HG02840 (cell line): ENCODE results near the gene MCAM.

ENCODE experiments used
- ATAC-seq: cut with Tn5 transposase; IDR thresholded peaks from one replicate; pipeline ENCODE4 v1.9.1; 2021; ENCODE audit warnings: mild to moderate bottlenecking, moderate library complexity, moderate number of reproducible peaks; ENCODE audit not compliant: unreplicated experiment, low FRiP score

Gene MCAM

DNA sequence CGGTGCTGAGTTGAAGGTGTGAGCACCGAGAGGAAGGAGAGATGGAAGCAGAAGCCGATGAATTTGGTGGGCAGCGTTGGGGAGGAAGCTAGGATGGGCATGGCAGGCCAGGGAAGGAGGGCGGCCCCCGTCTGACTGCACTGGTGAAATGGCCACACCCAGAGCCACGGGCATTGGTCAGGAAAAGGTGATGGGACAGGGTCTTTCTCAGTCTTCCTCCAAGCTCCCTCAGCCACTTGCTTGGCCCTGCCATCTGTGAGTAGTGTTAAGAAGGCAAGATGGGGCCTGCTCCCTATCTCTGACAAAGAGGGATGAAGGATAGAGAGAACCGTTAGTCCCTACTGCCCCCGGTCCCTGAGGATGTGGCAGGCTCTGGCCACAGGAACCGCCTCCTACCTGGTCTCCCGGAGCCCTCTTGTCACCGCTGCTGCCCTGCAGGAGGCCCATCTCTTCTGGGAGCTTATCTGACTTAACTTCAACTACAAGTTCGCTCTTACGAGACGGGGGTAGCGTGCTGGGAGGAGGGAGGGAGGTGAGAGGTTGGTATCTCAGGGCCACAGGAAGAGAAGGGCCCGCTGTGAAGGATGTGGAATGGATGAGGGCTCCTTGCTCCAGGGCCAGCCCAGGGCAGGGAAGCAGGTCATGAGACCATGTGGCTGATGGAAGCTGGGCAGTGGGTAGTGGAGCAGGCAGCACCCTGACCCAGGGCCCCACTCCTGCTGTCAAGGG is 6.8 kb downstream of the MCAM start:
- no peak for ATAC-seq

DNA sequence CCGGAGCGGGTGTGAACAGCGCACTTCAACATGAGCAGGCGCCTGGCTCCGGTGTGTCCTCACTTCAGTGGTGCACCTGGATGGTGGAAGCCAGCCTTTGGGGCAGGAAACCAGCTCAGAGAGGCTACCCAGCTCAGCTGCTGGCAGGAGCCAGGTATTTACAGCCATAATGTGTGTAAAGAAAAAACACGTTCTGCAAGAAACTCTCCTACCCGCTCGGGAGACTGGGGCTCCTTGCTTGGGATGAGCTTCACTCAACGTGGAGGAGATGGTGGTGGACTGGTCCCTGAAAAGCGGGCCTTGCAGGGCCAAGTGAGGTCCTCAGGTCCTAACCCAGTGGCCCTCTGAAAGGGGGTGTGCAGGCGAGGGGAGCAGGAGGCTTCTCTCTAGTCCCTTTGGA is 7.5 kb downstream of the MCAM start:
- ATAC-seq, result no peak

- ATAC-seq, result no peak
Observed at GRCh38 chr11:119307974-119308373, 9.0 kb downstream of the MCAM start.

GRCh38 chr11:119307219-119307618 is 9.7 kb downstream of the MCAM start:
- ATAC-seq, result no peak

GRCh38 chr11:119306373-119306890 is 10.5 kb downstream of the MCAM start:
- ATAC-seq, result no peak

DNA sequence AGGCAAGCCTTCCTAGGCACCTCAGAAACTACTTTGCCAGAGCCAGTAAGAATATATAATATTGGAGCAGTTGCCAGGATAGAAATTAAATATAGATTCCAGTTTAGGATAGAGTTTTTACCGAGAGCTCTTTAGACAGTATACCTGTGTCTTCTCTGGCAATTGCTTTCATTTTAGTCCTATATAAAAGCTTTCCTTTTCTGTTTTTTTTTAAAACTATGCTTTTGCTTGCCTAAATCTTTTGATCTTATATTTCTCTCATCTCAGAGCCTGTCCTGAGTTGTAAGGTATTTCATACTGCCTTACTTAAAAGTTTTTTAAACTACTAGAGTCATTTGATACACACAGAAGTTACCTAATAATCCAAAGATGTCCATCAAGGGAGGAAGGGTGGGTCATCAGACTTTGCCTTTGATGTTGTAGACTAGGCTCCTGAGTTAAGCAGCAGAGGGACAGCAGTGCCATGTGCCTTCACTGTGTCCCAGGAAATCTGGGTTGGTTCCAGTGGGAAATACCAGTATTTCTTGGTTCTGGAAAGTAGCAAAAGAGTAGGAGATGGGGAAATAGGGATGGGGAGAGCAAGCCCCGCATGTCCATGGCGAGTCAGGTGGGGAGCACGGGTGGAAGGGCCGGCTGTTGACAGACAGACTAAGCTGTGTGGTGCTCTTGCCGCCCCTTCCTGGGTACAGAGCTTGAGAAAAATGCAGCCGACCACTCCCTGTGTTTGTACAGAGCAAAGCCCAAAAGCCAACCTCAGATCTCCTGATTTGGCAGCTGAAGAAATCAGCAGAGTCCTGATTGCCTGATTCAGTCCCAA is 11.2 kb downstream of the MCAM start:
- no peak for ATAC-seq

- no peak for ATAC-seq
Observed at GRCh38 chr11:119303227-119303718, 13.7 kb downstream of the MCAM start.

DNA sequence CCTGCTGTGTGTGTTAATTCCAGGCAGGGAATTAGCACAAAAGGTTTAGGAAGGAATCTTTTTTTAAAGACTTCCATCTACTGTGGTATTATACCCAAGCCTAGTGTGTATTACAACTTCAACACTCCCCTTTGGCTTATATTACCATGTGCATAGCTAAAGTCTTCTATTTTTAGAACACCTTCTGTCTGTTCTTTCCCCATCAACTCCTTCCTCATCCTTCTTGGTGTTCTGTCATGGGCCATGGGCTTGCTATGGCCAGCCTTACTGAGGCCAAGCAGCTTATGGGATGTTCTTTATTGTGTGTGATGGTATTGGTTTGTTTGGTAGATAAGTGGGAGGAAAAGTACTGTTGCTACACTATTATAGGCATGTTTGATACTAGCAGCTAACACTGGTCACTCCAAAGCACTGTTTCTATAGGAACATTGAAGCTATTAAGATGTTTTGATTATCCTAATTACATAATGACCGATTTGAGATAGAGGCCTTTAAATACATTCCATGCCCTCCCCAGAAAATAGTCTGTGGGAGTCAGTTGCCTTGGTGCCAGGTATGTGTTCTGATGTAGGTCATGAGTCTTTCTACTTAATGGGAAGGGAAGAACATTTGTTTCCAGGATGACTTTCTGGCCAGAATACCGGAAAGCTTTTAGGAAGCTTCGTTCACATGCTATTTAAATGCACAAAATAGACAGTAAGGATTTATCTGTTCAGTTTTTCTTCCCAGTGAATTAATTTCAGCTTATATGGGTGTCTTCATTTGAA is 16.5 kb downstream of the MCAM start:
- ATAC-seq, result no peak

DNA sequence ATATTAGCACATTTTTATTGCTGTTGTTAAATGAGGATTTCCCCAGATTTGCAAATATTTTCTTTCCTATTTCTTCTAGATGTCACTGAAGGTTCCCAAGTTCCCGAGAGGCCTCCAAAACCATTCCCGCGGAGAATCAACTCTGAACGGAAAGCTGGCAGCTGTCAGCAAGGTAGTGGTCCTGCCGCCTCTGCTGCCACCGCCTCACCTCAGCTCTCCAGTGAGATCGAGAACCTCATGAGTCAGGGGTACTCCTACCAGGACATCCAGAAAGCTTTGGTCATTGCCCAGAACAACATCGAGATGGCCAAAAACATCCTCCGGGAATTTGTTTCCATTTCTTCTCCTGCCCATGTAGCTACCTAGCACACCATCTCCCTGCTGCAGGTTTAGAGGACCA is 17.5 kb downstream of the MCAM start:
- ATAC-seq, result no peak

DNA sequence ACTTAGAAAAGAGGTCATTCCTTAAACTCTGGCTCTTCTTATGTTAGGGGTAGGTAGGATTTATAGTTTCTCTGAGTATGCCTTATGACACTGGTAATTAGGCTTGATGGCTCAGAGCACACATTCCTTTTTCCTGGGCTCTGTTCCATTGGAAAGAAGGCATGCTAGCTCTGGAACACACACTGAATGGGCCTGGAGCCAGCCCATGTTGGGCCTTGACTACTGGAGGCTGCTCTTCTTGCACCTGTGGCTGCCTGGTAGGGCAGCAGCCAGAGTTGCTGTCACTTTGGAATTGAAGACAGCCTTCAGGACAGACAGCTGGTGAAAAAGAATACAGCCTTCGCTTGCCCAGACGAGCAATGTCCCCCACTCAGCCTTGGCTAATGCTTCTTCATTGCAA is 18.2 kb downstream of the MCAM start:
- ATAC-seq, result no peak

GRCh38 chr11:119297938-119298337 is 19.0 kb downstream of the MCAM start:
- ATAC-seq, result no peak

GRCh38 chr11:119295178-119295577 is 21.8 kb downstream of the MCAM start:
- no peak for ATAC-seq

DNA sequence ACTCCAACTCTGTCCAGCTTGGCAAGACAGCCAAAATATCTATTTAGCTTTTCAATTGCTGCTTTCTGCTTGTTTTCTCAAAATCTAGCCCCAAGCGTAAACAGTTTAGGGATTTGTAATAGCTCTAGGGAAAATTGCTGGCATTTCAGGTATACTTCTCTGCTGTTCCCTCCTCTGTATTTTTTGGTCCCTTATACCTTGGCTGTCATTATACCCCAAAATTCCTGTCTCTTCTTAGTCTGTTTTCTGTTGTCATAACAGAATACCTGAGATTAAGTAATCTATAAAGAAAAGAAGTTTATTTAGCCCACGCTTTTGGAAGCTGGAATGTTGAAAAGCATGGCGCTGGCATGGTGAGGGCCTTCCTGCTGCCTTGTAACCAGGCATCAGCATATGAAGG is 23.5 kb downstream of the MCAM start:
- no peak for ATAC-seq

GRCh38 chr11:119290894-119291497 is 25.9 kb downstream of the MCAM start:
- no peak for ATAC-seq

- no peak for ATAC-seq
Observed at GRCh38 chr11:119288219-119288618, 28.7 kb downstream of the MCAM start.

DNA sequence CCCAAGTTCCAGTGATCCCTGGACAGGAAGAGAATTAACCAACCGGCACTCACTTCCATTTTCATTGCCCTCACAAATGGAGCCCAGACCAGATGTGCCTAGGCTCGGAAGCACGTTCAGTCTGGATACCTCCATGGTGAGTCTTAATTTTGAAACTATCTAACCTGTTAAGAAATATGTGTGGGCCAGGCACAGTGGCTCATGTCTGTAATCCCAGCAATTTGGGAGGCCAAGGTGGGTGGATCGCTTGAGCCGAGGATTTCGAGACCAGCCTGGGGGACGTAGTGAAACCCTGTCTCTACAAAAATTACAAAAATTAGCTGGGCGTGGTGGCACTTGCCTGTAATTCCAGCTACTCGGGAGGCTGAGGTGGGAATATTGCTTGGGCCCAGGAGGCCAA is 31.5 kb downstream of the MCAM start:
- no peak for ATAC-seq

DNA sequence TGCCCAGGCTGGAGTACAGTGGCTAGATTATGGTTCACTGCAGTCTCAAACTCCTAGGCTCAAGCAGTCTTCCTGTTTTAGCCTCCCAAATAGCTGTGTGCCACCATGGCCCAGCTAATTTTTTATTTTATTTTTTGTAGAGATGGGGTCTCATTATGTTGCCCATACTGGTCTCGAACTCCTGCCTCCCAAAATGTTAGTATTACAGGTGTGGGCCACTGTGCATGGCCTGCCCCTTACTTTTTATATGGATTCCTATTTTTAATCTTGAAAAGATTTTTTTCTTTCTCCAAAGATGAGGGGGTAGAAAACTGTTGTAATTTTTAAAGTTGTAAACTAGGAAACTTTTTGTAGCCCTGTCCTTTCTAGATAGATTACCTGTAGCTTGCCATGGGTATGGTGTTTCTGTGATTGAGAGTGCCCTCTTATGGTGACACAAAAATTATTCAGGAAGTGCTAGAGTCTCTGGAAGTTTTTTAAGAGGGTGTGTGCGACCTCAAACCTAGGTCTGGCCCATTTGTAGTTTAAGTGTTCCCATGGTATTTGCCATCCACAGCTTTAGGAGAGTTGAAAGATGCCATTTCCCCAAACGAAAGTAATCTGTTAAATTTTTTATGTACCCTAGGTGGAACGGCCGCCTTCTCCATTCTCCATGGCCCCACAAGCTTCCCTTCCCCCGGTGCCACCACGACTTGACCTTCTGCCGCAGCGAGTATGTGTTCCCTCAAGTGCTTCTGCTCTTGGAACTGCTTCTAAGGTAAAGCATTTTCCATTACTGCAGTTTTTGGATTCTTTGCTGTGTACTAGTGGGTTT is 32.4 kb downstream of the MCAM start:
- no peak for ATAC-seq

DNA sequence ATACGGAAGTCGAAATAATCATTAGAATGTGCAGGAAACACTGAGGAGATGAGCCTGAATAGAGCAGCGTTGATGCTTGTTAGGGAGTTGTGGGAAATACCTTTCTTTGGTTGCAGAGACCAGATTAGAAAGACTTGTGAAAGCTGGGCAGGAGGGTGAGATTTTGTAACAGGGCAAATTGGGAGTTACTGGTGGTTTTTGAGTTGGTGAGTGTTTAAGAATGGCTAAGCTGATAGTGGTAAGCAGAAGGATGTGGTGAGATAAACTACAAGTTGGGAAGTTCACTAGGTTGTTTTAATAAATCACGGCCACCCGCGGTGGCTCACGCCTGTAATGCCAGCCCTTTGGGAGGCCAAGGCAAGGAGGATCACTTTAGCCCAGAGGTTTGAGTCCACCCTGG is 34.4 kb downstream of the MCAM start:
- no peak for ATAC-seq

GRCh38 chr11:119277660-119278059 is 39.3 kb downstream of the MCAM start:
- no peak for ATAC-seq

GRCh38 chr11:119273721-119274120 is 43.2 kb downstream of the MCAM start:
- ATAC-seq, result no peak
